Thymus (tissue), 11 donors: ENCODE data around the gene NFE2L1. TPM values are rescaled to one million over a fixed set of nuclear protein-coding genes. Genes with fewer than 3 reads are reported as not detected.
"Not testable (repeated sequence)": the region's sequence is repeated elsewhere in the genome, so short reads cannot be mapped to it uniquely, and the experiment has no call there.

Experiments used
- DNase-seq, 9 donors: peaks; one replicate each; pipeline ENCODE4 v3.0.0-alpha.2; 2013; ENCODE audit warnings: low spot score in 9 of 9, low read depth in 6 of 9, missing footprints in 1 of 9
- H3K27ac ChIP-seq, 2 donors: one replicate each; pipeline ENCODE4 v1.5.1; 2013; ENCODE audit warnings: control low read depth in 1 of 2, low read depth in 1 of 2, low read length in 1 of 2, mild to moderate bottlenecking in 1 of 2, moderate library complexity in 1 of 2
- H3K27me3 ChIP-seq, 2 donors: one replicate each; pipeline ENCODE4 v1.5.1; 2013; ENCODE audit warnings: low read length in 1 of 2; ENCODE audit not compliant: control insufficient read depth in 2 of 2, insufficient read depth in 1 of 2
- H3K36me3 ChIP-seq, 2 donors: one replicate each; pipeline ENCODE4 v1.5.1; 2013; ENCODE audit warnings: low read length in 1 of 2, mild to moderate bottlenecking in 1 of 2, moderate library complexity in 1 of 2; ENCODE audit not compliant: control insufficient read depth in 2 of 2, insufficient read depth in 2 of 2
- H3K4me1 ChIP-seq, 2 donors: one replicate each; pipeline ENCODE4 v1.5.1; 2013; ENCODE audit warnings: low read length in 2 of 2; ENCODE audit not compliant: control insufficient read depth in 2 of 2, insufficient read depth in 2 of 2
- H3K4me3 ChIP-seq, 2 donors: one replicate each; pipeline ENCODE4 v1.5.1; 2013; ENCODE audit warnings: low read length in 2 of 2, control low read depth in 1 of 2, mild to moderate bottlenecking in 1 of 2
- H3K9me3 ChIP-seq, 2 donors: one replicate each; pipeline ENCODE4 v1.5.1; 2013; ENCODE audit warnings: low read length in 1 of 2, mild to moderate bottlenecking in 1 of 2; ENCODE audit not compliant: control insufficient read depth in 2 of 2, insufficient read depth in 1 of 2
- WGBS: extraction: QIAGEN DNeasy Blood & Tissue Kit; methylation state at CpG from one replicate; pipeline ENCODE4 v1.1.7; 2013; 5-methylcytosine and 5-hydroxymethylcytosine counted together
- polyA plus RNA-seq: library from polyadenylated mRNA; stranded (reverse); fragments of 200-250 nt; gene quantifications from one replicate; pipeline ENCODE4 v1.2.3, GENCODE V29; 2013
- total RNA-seq: library from RNA; stranded (reverse); fragments of 120-200 nt; gene quantifications from one replicate; pipeline ENCODE4 v1.2.4, GENCODE V29; 2013
- donor health status: healthy.

NFE2L1 gene
- total and polyA plus RNA-seq, 2 donors, result 14.6 to 88.1 TPM

- DNase-seq, result no peak
- Histone ChIP-seq H3K27me3 (peaks cover 0 to 42% of the 10 kb centered on the region in 2 donors), H3K9me3 (no peaks in the 10 kb centered on the region), H3K36me3 (no peaks in the 10 kb centered on the region), H3K4me3 (no peak overlapping the region), H3K27ac (no peak overlapping the region), H3K4me1 (peaks cover 10 to 31% of the 10 kb centered on the region in 2 donors)
- WGBS, result over 99% methylated on average over 2 of the region's 2 CpGs
Measured at GRCh38 chr17:48016112-48016511, 32.0 kb upstream of the NFE2L1 start.

- DNase-seq, H3K27ac ChIP-seq, H3K9me3 ChIP-seq, H3K4me3 ChIP-seq, H3K36me3 ChIP-seq: not testable (repeated sequence)
- 90% methylated on average over 4 of the region's 4 CpGs for WGBS
- peaks cover 2 to 49% of the 10 kb centered on the region in 2 donors for H3K27me3 ChIP-seq
- H3K4me1 ChIP-seq, result peaks cover 0 to 16% of the 10 kb centered on the region in 2 donors
Measured at GRCh38 chr17:48017817-48018158, 30.4 kb upstream of the NFE2L1 start.

GRCh38 chr17:48021934-48022333 is 26.2 kb upstream of the NFE2L1 start:
- Histone ChIP-seq H3K27me3 (peaks cover 20 to 71% of the 10 kb centered on the region in 2 donors), H3K4me3 (no peak overlapping the region), H3K9me3 (peaks cover 0 to 6% of the 10 kb centered on the region in 2 donors), H3K4me1 (peaks cover 8 to 44% of the 10 kb centered on the region in 2 donors), H3K27ac (no peak overlapping the region), H3K36me3 (no peaks in the 10 kb centered on the region)
- DNase-seq, result no peak
- 82% methylated on average over 5 of the region's 5 CpGs for WGBS

GRCh38 chr17:48022901-48023300 is 25.3 kb upstream of the NFE2L1 start:
- peaks cover 0 to 6% of the 10 kb centered on the region in 2 donors for H3K9me3 ChIP-seq
- no peak overlapping the region for H3K27ac ChIP-seq
- H3K4me3 ChIP-seq, result no peak overlapping the region
- no peak for DNase-seq
- peaks cover 20 to 79% of the 10 kb centered on the region in 2 donors for H3K27me3 ChIP-seq
- H3K4me1 ChIP-seq, result peaks cover 8 to 42% of the 10 kb centered on the region in 2 donors
- 72% methylated on average over 6 of the region's 6 CpGs for WGBS
- H3K36me3 ChIP-seq, result no peaks in the 10 kb centered on the region

GRCh38 chr17:48023400-48024148 is 24.6 kb upstream of the NFE2L1 start:
- under 1% methylated on average over 54 of the region's 54 CpGs for WGBS
- Histone ChIP-seq H3K4me1 (peaks cover 8 to 39% of the 10 kb centered on the region in 2 donors), H3K27me3 (peaks cover 20 to 82% of the 10 kb centered on the region in 2 donors), H3K27ac (no peak overlapping the region), H3K4me3 (peak overlapping the region; percentile 24 to 38), H3K9me3 (peaks cover 0 to 6% of the 10 kb centered on the region in 2 donors), H3K36me3 (no peaks in the 10 kb centered on the region)
- peak in 2 of 9 donors; percentile 49 to 56 for DNase-seq

- H3K36me3 ChIP-seq, result no peaks in the 10 kb centered on the region
- peaks cover 0 to 6% of the 10 kb centered on the region in 2 donors for H3K9me3 ChIP-seq
- H3K27ac ChIP-seq, result no peak overlapping the region
- DNase-seq, result peak in 1 of 9 donors; percentile 34
- 1% methylated on average over 54 of the region's 54 CpGs for WGBS
- peak overlapping the region; percentile 14 to 38 for H3K4me3 ChIP-seq
- H3K27me3 ChIP-seq, result peaks cover 20 to 77% of the 10 kb centered on the region in 2 donors
- H3K4me1 ChIP-seq, result peaks cover 8 to 39% of the 10 kb centered on the region in 2 donors
Measured at GRCh38 chr17:48024149-48025039, 23.8 kb upstream of the NFE2L1 start.

- H3K27ac ChIP-seq, result peak overlapping the region in 1 of 2 donors; percentile 40
- H3K4me1 ChIP-seq, result peaks cover 8 to 39% of the 10 kb centered on the region in 2 donors
- H3K4me3 ChIP-seq, result peak overlapping the region; percentile 35 to 44
- H3K9me3 ChIP-seq, result peaks cover 0 to 6% of the 10 kb centered on the region in 2 donors
- peak; percentile 90 to 96 (median 93) for DNase-seq
- 2% methylated on average over 56 of the region's 56 CpGs for WGBS
- H3K27me3 ChIP-seq, result peaks cover 20 to 79% of the 10 kb centered on the region in 2 donors
- no peaks in the 10 kb centered on the region for H3K36me3 ChIP-seq
Measured at GRCh38 chr17:48025040-48025903, 22.9 kb upstream of the NFE2L1 start.

- no peak for DNase-seq
- H3K36me3 ChIP-seq, result no peaks in the 10 kb centered on the region
- peaks cover 8 to 39% of the 10 kb centered on the region in 2 donors for H3K4me1 ChIP-seq
- H3K4me3 ChIP-seq, result no peak overlapping the region
- WGBS, result 41% methylated on average over 8 of the region's 8 CpGs
- H3K27me3 ChIP-seq, result peaks cover 20 to 78% of the 10 kb centered on the region in 2 donors
- H3K27ac ChIP-seq, result peak overlapping the region in 1 of 2 donors; percentile 33
- peaks cover 0 to 6% of the 10 kb centered on the region in 2 donors for H3K9me3 ChIP-seq
Measured at GRCh38 chr17:48025904-48026501, 22.2 kb upstream of the NFE2L1 start.
